ENCODE results near the gene ATP9B. TPM values are rescaled to one million over a fixed set of nuclear protein-coding genes. Genes with fewer than 3 reads are reported as not detected.
"Not testable (repeated sequence)": the region's sequence is repeated elsewhere in the genome, so short reads cannot be mapped to it uniquely, and the experiment has no call there.

Gene ATP9B
- total and polyA plus RNA-seq, 10 donors, result 7.5 to 58.4 (median 42.7) TPM

DNA sequence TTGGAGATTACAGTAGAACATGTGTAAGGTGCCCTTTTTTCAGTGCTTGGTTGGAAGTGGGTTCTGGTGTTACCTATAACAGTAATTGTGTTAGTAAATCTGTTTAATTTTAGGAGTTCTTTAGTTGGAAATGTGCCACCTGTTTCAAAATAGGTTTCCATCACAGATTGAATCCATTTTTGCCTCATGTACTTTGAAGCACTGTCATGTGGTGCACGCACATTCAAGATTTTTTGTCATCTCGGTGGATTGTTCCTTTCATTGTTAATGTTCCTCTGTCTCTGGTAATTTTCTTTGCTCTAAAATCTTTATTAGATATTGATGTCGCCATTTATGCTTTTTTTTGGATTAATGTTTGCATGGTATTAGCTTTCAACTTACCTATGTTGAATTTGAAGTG lies 1.3 kb downstream of the ATP9B start:
- 77 to 93% (median 89%) methylated on average over 3 of the region's 3 CpGs for WGBS, 5 donors

GRCh38 chr18:79071037-79071436 lies 1.8 kb downstream of the ATP9B start:
- WGBS, 5 donors, result 42 to 64% (median 44%) methylated on average over 1 of the region's 1 CpG
- Histone ChIP-seq H3K9me3 (peaks cover 0 to 12% (median 0%) of the 10 kb centered on the region in 8 donors), H3K4me3 (peak overlapping the region in 1 of 8 donors; percentile 81), H3K36me3 (peaks cover 0 to 11% (median 0%) of the 10 kb centered on the region in 6 donors), H3K4me1 (peaks cover 11 to 60% (median 22%) of the 10 kb centered on the region in 6 donors), H3K27me3 (replicated peaks in 1 of 7) (no peaks in the 10 kb centered on the region), H3K27ac (peak overlapping the region in 2 of 8 donors; percentile 16 to 98)
- intact Hi-C loops (cut with DNase I; ENCODE audit: low total_unique reads), result no loop called here
- no peak for DNase-seq
- no peak for TF ChIP-seq POLR2AphosphoS5 (IDR thresholded peaks at IDR 0.05)
- no peak for TF ChIP-seq POLR2A (IDR thresholded peaks at IDR 0.05)
- TF ChIP-seq, protein P1, sequence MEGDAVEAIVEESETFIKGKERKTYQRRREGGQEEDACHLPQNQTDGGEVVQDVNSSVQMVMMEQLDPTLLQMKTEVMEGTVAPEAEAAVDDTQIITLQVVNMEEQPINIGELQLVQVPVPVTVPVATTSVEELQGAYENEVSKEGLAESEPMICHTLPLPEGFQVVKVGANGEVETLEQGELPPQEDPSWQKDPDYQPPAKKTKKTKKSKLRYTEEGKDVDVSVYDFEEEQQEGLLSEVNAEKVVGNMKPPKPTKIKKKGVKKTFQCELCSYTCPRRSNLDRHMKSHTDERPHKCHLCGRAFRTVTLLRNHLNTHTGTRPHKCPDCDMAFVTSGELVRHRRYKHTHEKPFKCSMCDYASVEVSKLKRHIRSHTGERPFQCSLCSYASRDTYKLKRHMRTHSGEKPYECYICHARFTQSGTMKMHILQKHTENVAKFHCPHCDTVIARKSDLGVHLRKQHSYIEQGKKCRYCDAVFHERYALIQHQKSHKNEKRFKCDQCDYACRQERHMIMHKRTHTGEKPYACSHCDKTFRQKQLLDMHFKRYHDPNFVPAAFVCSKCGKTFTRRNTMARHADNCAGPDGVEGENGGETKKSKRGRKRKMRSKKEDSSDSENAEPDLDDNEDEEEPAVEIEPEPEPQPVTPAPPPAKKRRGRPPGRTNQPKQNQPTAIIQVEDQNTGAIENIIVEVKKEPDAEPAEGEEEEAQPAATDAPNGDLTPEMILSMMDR (IDR thresholded peaks at IDR 0.05 in 8 of 11, conservative IDR thresholded peaks at IDR 0.05 in 3 of 11), result no peak

More for the DNA sequence above, 1.3 kb downstream of the ATP9B start:
- DNase-seq, result no peak
- Histone ChIP-seq H3K9me3 (peaks cover 0 to 15% (median 0%) of the 10 kb centered on the region in 8 donors), H3K36me3 (peaks cover 0 to 11% (median 0%) of the 10 kb centered on the region in 6 donors), H3K4me1 (peaks cover 11 to 55% (median 22%) of the 10 kb centered on the region in 6 donors), H3K4me3 (peak overlapping the region in 6 of 8 donors; percentile 71 to 98 (median 90)), H3K27ac (peak overlapping the region in 2 of 8 donors; percentile 1 to 98), H3K27me3 (replicated peaks in 1 of 7) (no peaks in the 10 kb centered on the region)
- TF ChIP-seq POLR2A (IDR thresholded peaks at IDR 0.05) (no peak), POLR2AphosphoS5 (IDR thresholded peaks at IDR 0.05) (no peak)
- intact Hi-C loops (cut with DNase I; ENCODE audit: low total_unique reads), result no loop called here

DNA sequence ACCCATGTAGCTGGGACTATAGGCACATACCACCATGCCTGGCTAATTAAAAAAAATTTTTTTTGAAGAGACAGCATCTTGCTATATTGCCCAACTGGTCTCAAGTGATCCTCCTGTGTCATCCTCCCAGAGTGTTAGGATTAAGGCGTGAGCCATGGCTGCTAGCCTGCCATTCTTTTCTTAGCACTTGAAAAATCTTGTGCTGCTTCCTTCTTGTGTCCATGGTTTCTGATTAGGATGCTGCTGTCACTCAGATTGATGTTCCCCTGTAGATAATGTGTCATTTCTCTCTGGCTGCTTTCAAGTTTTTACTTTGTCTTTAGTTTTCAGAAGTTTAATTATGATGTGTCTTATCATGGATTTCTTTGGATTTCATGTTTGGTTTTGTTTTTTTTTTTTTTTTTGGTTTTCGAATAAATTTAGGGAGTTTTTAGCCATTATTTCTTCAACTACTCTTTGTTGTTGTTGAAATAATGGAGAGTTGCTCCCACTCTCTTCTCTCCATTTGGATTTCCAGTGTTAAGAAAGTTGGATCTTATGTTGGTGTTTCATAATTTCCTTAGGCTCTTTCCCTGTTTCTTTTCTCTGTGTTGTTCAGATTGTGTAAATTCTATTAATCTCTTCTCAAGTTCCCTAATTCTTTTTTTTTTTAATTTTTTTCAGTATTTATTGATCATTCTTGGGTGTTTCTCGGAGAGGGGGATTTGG lies 2.5 kb downstream of the ATP9B start:
- Histone ChIP-seq H3K27me3 (replicated peaks in 1 of 7) (no peaks in the 10 kb centered on the region), H3K4me3 (no peak overlapping the region), H3K27ac (peak overlapping the region in 2 of 8 donors; percentile 16 to 98), H3K9me3 (peaks cover 0 to 9% (median 0%) of the 10 kb centered on the region in 8 donors), H3K4me1 (peaks cover 11 to 67% (median 22%) of the 10 kb centered on the region in 6 donors), H3K36me3 (peaks cover 0 to 11% (median 0%) of the 10 kb centered on the region in 6 donors)
- no peak for DNase-seq
- WGBS, 5 donors, result 85 to 95% (median 91%) methylated on average over 3 of the region's 3 CpGs
- intact Hi-C loops (cut with DNase I; ENCODE audit: low total_unique reads), result no loop called here
- no peak for TF ChIP-seq POLR2AphosphoS5 (IDR thresholded peaks at IDR 0.05)

GRCh38 chr18:79072655-79073054 lies 3.5 kb downstream of the ATP9B start:
- intact Hi-C loops (cut with DNase I; ENCODE audit: low total_unique reads); H3K27me3 ChIP-seq (replicated peaks in 1 of 7); H3K9me3 ChIP-seq; H3K27ac ChIP-seq; H3K4me3 ChIP-seq: not testable (repeated sequence)
- WGBS, 5 donors, result 94 to 97% (median 95%) methylated on average over 19 to 27 of the region's 27 CpGs
- DNase-seq, result peak; percentile 80
- Histone ChIP-seq H3K4me1 (peaks cover 12 to 74% (median 22%) of the 10 kb centered on the region in 6 donors), H3K36me3 (peaks cover 0 to 11% (median 0%) of the 10 kb centered on the region in 6 donors)

GRCh38 chr18:79077181-79077580 lies 8.0 kb downstream of the ATP9B start:
- Histone ChIP-seq H3K9me3 (peaks cover 0 to 18% (median 7%) of the 10 kb centered on the region in 8 donors), H3K36me3 (peaks cover 0 to 34% (median 0%) of the 10 kb centered on the region in 6 donors), H3K27ac (no peak overlapping the region), H3K4me3 (no peak overlapping the region), H3K27me3 (replicated peaks in 1 of 7) (no peaks in the 10 kb centered on the region), H3K4me1 (peaks cover 0 to 43% (median 2%) of the 10 kb centered on the region in 6 donors)
- intact Hi-C loops (cut with DNase I; ENCODE audit: low total_unique reads), result no loop called here
- TF ChIP-seq, protein P1 (IDR thresholded peaks at IDR 0.05 in 8 of 11, conservative IDR thresholded peaks at IDR 0.05 in 3 of 11), result no peak
- TF ChIP-seq POLR2AphosphoS5 (IDR thresholded peaks at IDR 0.05) (no peak), POLR2A (IDR thresholded peaks at IDR 0.05) (no peak)
- DNase-seq, result no peak
- WGBS, 5 donors, result 77 to 93% (median 87%) methylated on average over 1 of the region's 1 CpG

DNA sequence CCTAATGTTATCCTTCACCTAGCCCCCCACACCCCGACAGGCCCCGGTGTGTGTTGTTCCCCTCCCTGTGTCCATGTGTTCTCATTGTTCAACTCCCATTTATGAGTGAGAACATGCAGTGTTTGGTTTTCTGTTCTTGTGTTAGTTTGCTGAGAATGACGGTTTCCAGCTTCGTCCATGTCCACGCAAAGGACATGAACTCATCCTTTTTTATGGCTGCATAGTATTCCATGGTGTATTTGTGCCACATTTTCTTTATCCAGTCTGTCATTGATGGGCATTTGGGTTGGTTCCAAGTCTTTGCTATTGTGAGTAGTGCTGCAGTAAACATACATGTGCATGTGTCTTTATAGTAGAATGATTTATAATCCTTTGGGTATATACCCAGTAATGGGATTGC lies 9.6 kb downstream of the ATP9B start:
- 96 to 99% (median 98%) methylated on average over 5 of the region's 5 CpGs for WGBS, 5 donors
- H3K27me3 ChIP-seq (replicated peaks in 1 of 7); H3K27ac ChIP-seq; intact Hi-C loops (cut with DNase I; ENCODE audit: low total_unique reads); H3K4me3 ChIP-seq; DNase-seq: not testable (repeated sequence)
- H3K36me3 ChIP-seq, result peaks cover 0 to 42% (median 3%) of the 10 kb centered on the region in 6 donors
- peaks cover 0 to 19% (median 7%) of the 10 kb centered on the region in 8 donors for H3K9me3 ChIP-seq
- peaks cover 0 to 40% (median 2%) of the 10 kb centered on the region in 6 donors for H3K4me1 ChIP-seq

All from spleen (tissue), 11 donors.